ENCODE results near the gene MDC1. TPM values are rescaled to one million over a fixed set of nuclear protein-coding genes. Genes with fewer than 3 reads are reported as not detected.

The MDC1 gene
- total and polyA plus RNA-seq, 8 donors = 28.2 to 53.6 (median 48.8) TPM

GRCh38 chr6:30709101-30709868, 7.8 kb downstream of the MDC1 start:
- intact Hi-C loops (cut with DNase I) = no loop called here
- Histone ChIP-seq H3K27ac (no peak overlapping the region), H3K9me3 (no peaks in the 10 kb centered on the region), H3K27me3 (no peaks in the 10 kb centered on the region), H3K36me3 (peaks cover 0 to 85% of the 10 kb centered on the region in 2 donors), H3K4me1 (peaks cover 0 to 2% of the 10 kb centered on the region in 2 donors), H3K4me3 (no peak overlapping the region)
- TF ChIP-seq CTCF (IDR thresholded peaks at IDR 0.05) = no peak
- no peak for ATAC-seq
- no peak for DNase-seq

GRCh38 chr6:30707281-30707850, 9.7 kb downstream of the MDC1 start:
- intact Hi-C loops (cut with DNase I) = no loop called here
- Histone ChIP-seq H3K4me1 (peaks cover 0 to 11% of the 10 kb centered on the region in 2 donors), H3K27ac (no peak overlapping the region), H3K27me3 (no peaks in the 10 kb centered on the region), H3K9me3 (no peaks in the 10 kb centered on the region), H3K4me3 (no peak overlapping the region), H3K36me3 (peaks cover 0 to 81% of the 10 kb centered on the region in 2 donors)
- ATAC-seq (no peak), DNase-seq (no peak)
- TF ChIP-seq CTCF (IDR thresholded peaks at IDR 0.05) = no peak

GRCh38 chr6:30705620-30706019, 11.5 kb downstream of the MDC1 start:
- TF ChIP-seq CTCF (IDR thresholded peaks at IDR 0.05) = no peak
- DNase-seq = no peak
- no peak for ATAC-seq
- H3K36me3 ChIP-seq = peaks cover 0 to 70% of the 10 kb centered on the region in 2 donors
- no peak overlapping the region for H3K27ac ChIP-seq
- H3K27me3 ChIP-seq = no peaks in the 10 kb centered on the region
- intact Hi-C loops (cut with DNase I) = no loop called here
- peaks cover 0 to 15% of the 10 kb centered on the region in 2 donors for H3K4me1 ChIP-seq
- H3K4me3 ChIP-seq = no peak overlapping the region
- H3K9me3 ChIP-seq = no peaks in the 10 kb centered on the region

GRCh38 chr6:30703821-30704220, 13.3 kb downstream of the MDC1 start:
- no peak for ATAC-seq
- Histone ChIP-seq H3K4me1 (peaks cover 0 to 21% of the 10 kb centered on the region in 2 donors), H3K9me3 (no peaks in the 10 kb centered on the region), H3K27ac (no peak overlapping the region), H3K27me3 (no peaks in the 10 kb centered on the region), H3K36me3 (peaks cover 0 to 55% of the 10 kb centered on the region in 2 donors), H3K4me3 (no peak overlapping the region)
- no peak for DNase-seq
- intact Hi-C loops (cut with DNase I) = no loop called here
- TF ChIP-seq CTCF (IDR thresholded peaks at IDR 0.05) = no peak

GRCh38 chr6:30703011-30703410, 14.1 kb downstream of the MDC1 start:
- ATAC-seq (no peak), DNase-seq (no peak)
- Histone ChIP-seq H3K4me3 (no peak overlapping the region), H3K27me3 (no peaks in the 10 kb centered on the region), H3K36me3 (peaks cover 0 to 52% of the 10 kb centered on the region in 2 donors), H3K4me1 (peaks cover 0 to 21% of the 10 kb centered on the region in 2 donors), H3K9me3 (no peaks in the 10 kb centered on the region), H3K27ac (no peak overlapping the region)
- no peak for TF ChIP-seq CTCF (IDR thresholded peaks at IDR 0.05)
- intact Hi-C loops (cut with DNase I) = no loop called here
